Lung (tissue), 12 donors: ENCODE data around the gene EDN1. TPM values are rescaled to one million over a fixed set of nuclear protein-coding genes. Genes with fewer than 3 reads are reported as not detected.

Experiments
- ATAC-seq: fragments of 200-7000 bp; cut with Tn5 transposase; one replicate; pipeline ENCODE4 v1.9.1; 2020; ENCODE audit warnings: moderate number of reproducible peaks; ENCODE audit not compliant: insufficient read depth, low FRiP score
- DNase-seq, 3 donors: peaks; one replicate each; pipeline ENCODE4 v3.0.0-alpha.2; 2013 to 2017
- H3K27ac ChIP-seq, 2 donors: one replicate each; pipeline ENCODE4 v1.5.1; 2013; ENCODE audit warnings: mild to moderate bottlenecking in 2 of 2, moderate library complexity in 2 of 2, control low read depth in 1 of 2, inconsistent platforms in 1 of 2, low read depth in 1 of 2, low read length in 1 of 2
- H3K27me3 ChIP-seq, 3 donors: one replicate each; pipeline ENCODE4 v1.5.1; 2013; ENCODE audit warnings: low read length in 2 of 3; ENCODE audit not compliant: control insufficient read depth in 3 of 3, insufficient read depth in 3 of 3
- H3K36me3 ChIP-seq, 4 donors: one replicate each; pipeline ENCODE4 v1.5.1; 2013; ENCODE audit warnings: low read length in 4 of 4, mild to moderate bottlenecking in 1 of 4, moderate library complexity in 1 of 4; ENCODE audit not compliant: control insufficient read depth in 4 of 4, insufficient read depth in 4 of 4
- H3K4me1 ChIP-seq, 5 donors: one replicate each; pipeline ENCODE4 v1.5.1; 2013; ENCODE audit warnings: low read length in 5 of 5, mild to moderate bottlenecking in 2 of 5, moderate library complexity in 1 of 5; ENCODE audit not compliant: control insufficient read depth in 5 of 5, insufficient read depth in 5 of 5
- H3K4me3 ChIP-seq: one replicate; pipeline ENCODE4 v1.5.1; 2013; ENCODE audit warnings: mild to moderate bottlenecking, control low read depth, moderate library complexity
- H3K9ac ChIP-seq, 2 donors: one replicate each; pipeline ENCODE4 v1.5.1; 2013; ENCODE audit warnings: low read length in 2 of 2, control low read depth in 1 of 2; ENCODE audit not compliant: insufficient read depth in 1 of 2
- H3K9me3 ChIP-seq, 4 donors: one replicate each; pipeline ENCODE4 v1.5.1; 2013; ENCODE audit warnings: low read length in 3 of 4, mild to moderate bottlenecking in 1 of 4, moderate library complexity in 1 of 4; ENCODE audit not compliant: control insufficient read depth in 4 of 4, insufficient read depth in 3 of 4
- CTCF ChIP-seq: IDR thresholded peaks from 2 replicates; pipeline ENCODE4 v1.5.1; 2012; ENCODE audit warnings: mild to moderate bottlenecking; ENCODE audit errors: control extremely low read depth, extremely low read depth
- WGBS, 2 donors: extraction: QIAGEN DNeasy Blood & Tissue Kit; methylation state at CpG; one replicate each; pipeline ENCODE4 v1.1.7; 2013; 5-methylcytosine and 5-hydroxymethylcytosine counted together
- polyA plus RNA-seq, 2 donors: library from polyadenylated mRNA; stranded (reverse); fragments of 200-250 nt; gene quantifications; one replicate each; pipeline ENCODE4 v1.2.1, GENCODE V29; 2013
- total RNA-seq, 2 donors: library from RNA; depleted of rRNA in 1 of 2; stranded (reverse); fragments of >200 nt in 1 of 2; gene quantifications; one replicate each; pipeline ENCODE4 v1.2.1, GENCODE V29; 2014 to 2021
- donor health status: control.
- donor health status: control.
- donor health status: Bipolar disorder and iron deficiency.
- donor health status: healthy.
- donor health status: DM: yes; HTN: yes; CAD: no.

The EDN1 gene
- total and polyA plus RNA-seq, 4 donors, result 18.4 to 112 (median 40.3) TPM

- DNase-seq, result no peak
- no peaks in the 10 kb centered on the region for H3K36me3 ChIP-seq
- TF ChIP-seq CTCF, result no peak
- H3K27ac ChIP-seq, result no peak overlapping the region
- no peak overlapping the region for H3K9ac ChIP-seq
- H3K9me3 ChIP-seq, result peaks cover 0 to 2% (median 0%) of the 10 kb centered on the region in 4 donors
- no peak for ATAC-seq
- WGBS, 2 donors, result 85 to 87% methylated on average over 3 of the region's 3 CpGs
- H3K4me1 ChIP-seq, result peaks cover 0 to 3% (median 0%) of the 10 kb centered on the region in 5 donors
- H3K27me3 ChIP-seq, result peaks cover 0 to 17% (median 6%) of the 10 kb centered on the region in 3 donors
- H3K4me3 ChIP-seq, result no peak overlapping the region
Observed at GRCh38 chr6:12296604-12297003, 6.4 kb downstream of the EDN1 start.

GRCh38 chr6:12297363-12298016 is 7.3 kb downstream of the EDN1 start:
- TF ChIP-seq CTCF, result no peak
- Histone ChIP-seq H3K36me3 (no peaks in the 10 kb centered on the region), H3K27me3 (peaks cover 0 to 8% (median 0%) of the 10 kb centered on the region in 3 donors), H3K9me3 (peaks cover 0 to 2% (median 0%) of the 10 kb centered on the region in 4 donors), H3K27ac (no peak overlapping the region), H3K4me1 (no peaks in the 10 kb centered on the region), H3K9ac (no peak overlapping the region), H3K4me3 (no peak overlapping the region)
- WGBS, 2 donors, result 70 to 88% methylated on average over 3 of the region's 3 CpGs
- ATAC-seq (no peak), DNase-seq (no peak)

- Histone ChIP-seq H3K27me3 (peaks cover 0 to under 1% (median 0%) of the 10 kb centered on the region in 3 donors), H3K4me1 (no peaks in the 10 kb centered on the region), H3K27ac (no peak overlapping the region), H3K4me3 (no peak overlapping the region), H3K9me3 (peaks cover 0 to 2% (median 0%) of the 10 kb centered on the region in 4 donors), H3K9ac (no peak overlapping the region), H3K36me3 (no peaks in the 10 kb centered on the region)
- TF ChIP-seq CTCF, result no peak
- no peak for DNase-seq
- ATAC-seq, result no peak
- 67 to 84% methylated on average over 7 of the region's 7 CpGs for WGBS, 2 donors
Observed at GRCh38 chr6:12298017-12298978, 8.1 kb downstream of the EDN1 start.
